Measurements from ENCODE around the gene TCP1. TPM values are rescaled to one million over a fixed set of nuclear protein-coding genes. Genes with fewer than 3 reads are reported as not detected.
"Not testable (repeated sequence)": the region's sequence is repeated elsewhere in the genome, so short reads cannot be mapped to it uniquely, and the experiment has no call there.

TCP1 gene
- total and polyA plus RNA-seq, 5 experiments from 2014 or later: 68.8 to 185 (median 97.6) TPM

GRCh38 chr6:159828074-159828473 lies 38.7 kb upstream of the TCP1 start:
- DNase-seq (no peak), ATAC-seq (no peak)
- Mint-ChIP-seq H3K4me3 (no peak overlapping the region), H3K36me3 (peaks cover 0 to 1% (median 0%) of the 10 kb centered on the region in 3 donors), H3K27ac (no peak overlapping the region), H3K4me1 (peaks cover 8 to 35% (median 21%) of the 10 kb centered on the region in 4 donors), H3K27me3 (no peaks in the 10 kb centered on the region), H3K9me3 (no peaks in the 10 kb centered on the region)
- POLR2A ChIA-PET: no interaction called here

GRCh38 chr6:159826968-159827647 lies 37.7 kb upstream of the TCP1 start:
- DNase-seq (no peak), ATAC-seq (no peak)
- Mint-ChIP-seq H3K9me3 (no peaks in the 10 kb centered on the region), H3K4me3 (no peak overlapping the region), H3K27me3 (no peaks in the 10 kb centered on the region), H3K36me3 (peaks cover 0 to 2% (median 1%) of the 10 kb centered on the region in 3 donors), H3K4me1 (peaks cover 12 to 27% (median 18%) of the 10 kb centered on the region in 4 donors), H3K27ac (no peak overlapping the region)
- POLR2A ChIA-PET: no interaction called here

- Mint-ChIP-seq H3K27me3 (no peaks in the 10 kb centered on the region), H3K4me1 (peaks cover 9 to 22% (median 20%) of the 10 kb centered on the region in 4 donors), H3K9me3 (no peaks in the 10 kb centered on the region), H3K36me3 (peaks cover 0 to 2% (median 1%) of the 10 kb centered on the region in 3 donors), H3K27ac (no peak overlapping the region), H3K4me3 (no peak overlapping the region)
- POLR2A ChIA-PET: interaction anchor here (0.9 kb wide), 1 partner anchor 8 kb away, joined by 3 read pairs; no protein-coding TSS in a partner anchor
- DNase-seq (no peak), ATAC-seq (no peak)
Observed at GRCh38 chr6:159826004-159826403, 36.6 kb upstream of the TCP1 start.

GRCh38 chr6:159824690-159825089 lies 35.3 kb upstream of the TCP1 start:
- POLR2A ChIA-PET, H3K27ac Mint-ChIP-seq, H3K36me3 Mint-ChIP-seq, H3K4me3 Mint-ChIP-seq, DNase-seq, H3K9me3 Mint-ChIP-seq, ATAC-seq, H3K27me3 Mint-ChIP-seq: not testable (repeated sequence)
- peaks cover 16 to 28% (median 23%) of the 10 kb centered on the region in 4 donors for H3K4me1 Mint-ChIP-seq

- peak overlapping the region in 3 of 10 donors; percentile 12 to 71 (median 36) for H3K27ac Mint-ChIP-seq
- H3K4me1 Mint-ChIP-seq: peaks cover 18 to 32% (median 23%) of the 10 kb centered on the region in 4 donors
- no peak overlapping the region for H3K4me3 Mint-ChIP-seq
- DNase-seq: no peak
- POLR2A ChIA-PET: no interaction called here
- H3K27me3 Mint-ChIP-seq: no peaks in the 10 kb centered on the region
- no peak for ATAC-seq
- no peaks in the 10 kb centered on the region for H3K9me3 Mint-ChIP-seq
- peaks cover 0 to 10% (median 1%) of the 10 kb centered on the region in 3 donors for H3K36me3 Mint-ChIP-seq
Observed at GRCh38 chr6:159823953-159824352, 34.6 kb upstream of the TCP1 start.

GRCh38 chr6:159821726-159822125 lies 32.3 kb upstream of the TCP1 start:
- Mint-ChIP-seq H3K36me3 (peaks cover 0 to 11% (median 1%) of the 10 kb centered on the region in 3 donors), H3K27me3 (no peaks in the 10 kb centered on the region), H3K9me3 (no peaks in the 10 kb centered on the region), H3K4me3 (peak overlapping the region in 3 of 10 donors; percentile 24 to 77 (median 28)), H3K4me1 (peaks cover 19 to 39% (median 25%) of the 10 kb centered on the region in 4 donors), H3K27ac (peak overlapping the region in 2 of 10 donors; percentile 25 to 69)
- DNase-seq (no peak), ATAC-seq (no peak)
- POLR2A ChIA-PET: interaction anchor here (4.5 kb wide), 1 partner anchor 11 kb away, joined by 25 read pairs; no protein-coding TSS in a partner anchor

GRCh38 chr6:159821122-159821521 lies 31.7 kb upstream of the TCP1 start:
- peaks cover 0 to 11% (median 1%) of the 10 kb centered on the region in 3 donors for H3K36me3 Mint-ChIP-seq
- no peaks in the 10 kb centered on the region for H3K9me3 Mint-ChIP-seq
- ATAC-seq (no peak), DNase-seq (no peak)
- peak overlapping the region in 8 of 10 donors; percentile 19 to 96 (median 92) for H3K27ac Mint-ChIP-seq
- H3K4me1 Mint-ChIP-seq: peaks cover 19 to 39% (median 25%) of the 10 kb centered on the region in 4 donors
- H3K4me3 Mint-ChIP-seq: peak overlapping the region in 6 of 10 donors; percentile 77 to 88 (median 86)
- no peaks in the 10 kb centered on the region for H3K27me3 Mint-ChIP-seq
- POLR2A ChIA-PET: interaction anchor here (0.7 to 4.5 kb wide), 4 partner anchors 9 to 1149 kb away, joined by 3 to 25 read pairs (median 12); partner anchors contain the start of genes MRPL18 and TCP1

GRCh38 chr6:159819932-159820640 lies 30.7 kb upstream of the TCP1 start:
- POLR2A ChIA-PET: interaction anchor here (0.8 to 4.5 kb wide), 4 partner anchors 13 to 93 kb away, joined by 3 to 25 read pairs (median 12); partner anchors contain the start of genes MRPL18, TCP1 and WTAP
- Mint-ChIP-seq H3K9me3 (no peaks in the 10 kb centered on the region), H3K36me3 (peaks cover 0 to 11% (median 1%) of the 10 kb centered on the region in 3 donors), H3K4me3 (peak overlapping the region; percentile 77 to 88 (median 86)), H3K27ac (peak overlapping the region; percentile 84 to 96 (median 93)), H3K27me3 (no peaks in the 10 kb centered on the region), H3K4me1 (peaks cover 19 to 39% (median 25%) of the 10 kb centered on the region in 4 donors)
- DNase-seq: peak in 8 of 10 donors; percentile 4 to 70 (median 42)
- ATAC-seq: peak; percentile 84 to 88

- H3K36me3 Mint-ChIP-seq: peaks cover 0 to 11% (median under 1%) of the 10 kb centered on the region in 3 donors
- H3K27me3 Mint-ChIP-seq: no peaks in the 10 kb centered on the region
- peak overlapping the region in 8 of 10 donors; percentile 77 to 88 (median 87) for H3K4me3 Mint-ChIP-seq
- no peaks in the 10 kb centered on the region for H3K9me3 Mint-ChIP-seq
- POLR2A ChIA-PET: interaction anchor here (1.4 to 4.5 kb wide), 3 partner anchors 14 to 92 kb away, joined by 4 to 25 read pairs (median 21); partner anchors contain the start of genes MRPL18, TCP1 and WTAP
- DNase-seq (no peak), ATAC-seq (no peak)
- peak overlapping the region in 9 of 10 donors; percentile 26 to 96 (median 92) for H3K27ac Mint-ChIP-seq
- H3K4me1 Mint-ChIP-seq: peaks cover 21 to 39% (median 25%) of the 10 kb centered on the region in 4 donors
Observed at GRCh38 chr6:159819098-159819497, 29.7 kb upstream of the TCP1 start.

GRCh38 chr6:159817951-159818739 lies 28.7 kb upstream of the TCP1 start:
- Mint-ChIP-seq H3K36me3 (peaks cover 0 to 11% (median 2%) of the 10 kb centered on the region in 3 donors), H3K9me3 (no peaks in the 10 kb centered on the region), H3K4me1 (peaks cover 21 to 39% (median 25%) of the 10 kb centered on the region in 4 donors), H3K27me3 (no peaks in the 10 kb centered on the region), H3K27ac (peak overlapping the region in 6 of 10 donors; percentile 32 to 94 (median 56)), H3K4me3 (no peak overlapping the region)
- ATAC-seq: no peak
- no peak for DNase-seq
- POLR2A ChIA-PET: interaction anchor here (0.6 kb wide), 1 partner anchor 26 kb away, joined by 4 read pairs; no protein-coding TSS in a partner anchor

- not testable (repeated sequence) for H3K9me3 Mint-ChIP-seq, H3K36me3 Mint-ChIP-seq, DNase-seq, H3K4me3 Mint-ChIP-seq, H3K27me3 Mint-ChIP-seq, ATAC-seq
- Mint-ChIP-seq H3K4me1 (peaks cover 17 to 33% (median 25%) of the 10 kb centered on the region in 4 donors), H3K27ac (peak overlapping the region in 2 of 10 donors; percentile 28 to 86)
- POLR2A ChIA-PET: interaction anchor here (0.6 to 0.7 kb wide), 2 partner anchors 13 to 27 kb away, joined by 4 read pairs; no protein-coding TSS in a partner anchor
Observed at GRCh38 chr6:159816775-159817174, 27.4 kb upstream of the TCP1 start.

GRCh38 chr6:159815410-159815809 lies 26.0 kb upstream of the TCP1 start:
- DNase-seq (no peak), ATAC-seq (no peak)
- peaks cover 11 to 22% (median 16%) of the 10 kb centered on the region in 4 donors for H3K4me1 Mint-ChIP-seq
- H3K36me3 Mint-ChIP-seq: peaks cover 0 to 7% (median 5%) of the 10 kb centered on the region in 3 donors
- no peaks in the 10 kb centered on the region for H3K27me3 Mint-ChIP-seq
- no peak overlapping the region for H3K4me3 Mint-ChIP-seq
- H3K9me3 Mint-ChIP-seq: no peaks in the 10 kb centered on the region
- POLR2A ChIA-PET: no interaction called here
- H3K27ac Mint-ChIP-seq: peak overlapping the region in 2 of 10 donors; percentile 59 to 72

All from naive thymus-derived CD8-positive, alpha-beta T cell (primary cell).